AG20443 (cell line): ENCODE measurements around the gene AGBL5.
A peak's percentile ranks its signal among the peaks of the same experiment; 100 is the strongest.

ENCODE experiments used
- DNase-seq: peaks from one replicate; pipeline ENCODE4 v3.0.0; 2012; ENCODE audit warnings: low spot score, mixed read lengths

AGBL5 gene, protein sequence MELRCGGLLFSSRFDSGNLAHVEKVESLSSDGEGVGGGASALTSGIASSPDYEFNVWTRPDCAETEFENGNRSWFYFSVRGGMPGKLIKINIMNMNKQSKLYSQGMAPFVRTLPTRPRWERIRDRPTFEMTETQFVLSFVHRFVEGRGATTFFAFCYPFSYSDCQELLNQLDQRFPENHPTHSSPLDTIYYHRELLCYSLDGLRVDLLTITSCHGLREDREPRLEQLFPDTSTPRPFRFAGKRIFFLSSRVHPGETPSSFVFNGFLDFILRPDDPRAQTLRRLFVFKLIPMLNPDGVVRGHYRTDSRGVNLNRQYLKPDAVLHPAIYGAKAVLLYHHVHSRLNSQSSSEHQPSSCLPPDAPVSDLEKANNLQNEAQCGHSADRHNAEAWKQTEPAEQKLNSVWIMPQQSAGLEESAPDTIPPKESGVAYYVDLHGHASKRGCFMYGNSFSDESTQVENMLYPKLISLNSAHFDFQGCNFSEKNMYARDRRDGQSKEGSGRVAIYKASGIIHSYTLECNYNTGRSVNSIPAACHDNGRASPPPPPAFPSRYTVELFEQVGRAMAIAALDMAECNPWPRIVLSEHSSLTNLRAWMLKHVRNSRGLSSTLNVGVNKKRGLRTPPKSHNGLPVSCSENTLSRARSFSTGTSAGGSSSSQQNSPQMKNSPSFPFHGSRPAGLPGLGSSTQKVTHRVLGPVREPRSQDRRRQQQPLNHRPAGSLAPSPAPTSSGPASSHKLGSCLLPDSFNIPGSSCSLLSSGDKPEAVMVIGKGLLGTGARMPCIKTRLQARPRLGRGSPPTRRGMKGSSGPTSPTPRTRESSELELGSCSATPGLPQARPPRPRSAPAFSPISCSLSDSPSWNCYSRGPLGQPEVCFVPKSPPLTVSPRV

GRCh38 chr2:27050996-27051901, at the start of gene AGBL5:
Gene AGBL5 (plus strand): TSS chr2:27051668. CDS start chr2:27052959, 1,291 bp downstream.
- peak; percentile 97 for DNase-seq

DNA sequence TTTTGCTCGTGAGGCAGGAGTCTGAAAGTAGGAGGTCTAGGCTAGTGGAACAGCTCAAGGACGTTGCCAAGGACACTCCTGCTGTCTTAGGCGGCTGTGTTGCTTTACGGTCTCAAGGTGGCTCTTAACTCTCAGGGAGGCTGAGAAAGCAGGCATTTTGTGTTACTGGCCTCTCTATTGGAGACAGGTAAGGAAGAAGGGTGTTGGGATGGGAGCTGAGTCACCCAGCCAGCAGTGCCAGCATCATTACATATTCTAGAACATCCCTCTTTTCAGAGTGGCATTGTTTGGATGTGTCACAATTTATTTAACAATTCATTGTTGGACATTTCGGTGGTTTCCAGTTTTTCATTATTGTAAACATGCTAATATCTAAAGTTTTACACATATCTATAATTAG, 49.5 kb upstream of the AGBL5 start:
- no peak for DNase-seq

GRCh38 chr2:27003007-27003406, 48.5 kb upstream of the AGBL5 start:
- DNase-seq: no peak

GRCh38 chr2:27003857-27004256, 47.6 kb upstream of the AGBL5 start:
- peak; percentile 39 for DNase-seq

GRCh38 chr2:27006602-27007415, 44.7 kb upstream of the AGBL5 start:
- no peak for DNase-seq

DNA sequence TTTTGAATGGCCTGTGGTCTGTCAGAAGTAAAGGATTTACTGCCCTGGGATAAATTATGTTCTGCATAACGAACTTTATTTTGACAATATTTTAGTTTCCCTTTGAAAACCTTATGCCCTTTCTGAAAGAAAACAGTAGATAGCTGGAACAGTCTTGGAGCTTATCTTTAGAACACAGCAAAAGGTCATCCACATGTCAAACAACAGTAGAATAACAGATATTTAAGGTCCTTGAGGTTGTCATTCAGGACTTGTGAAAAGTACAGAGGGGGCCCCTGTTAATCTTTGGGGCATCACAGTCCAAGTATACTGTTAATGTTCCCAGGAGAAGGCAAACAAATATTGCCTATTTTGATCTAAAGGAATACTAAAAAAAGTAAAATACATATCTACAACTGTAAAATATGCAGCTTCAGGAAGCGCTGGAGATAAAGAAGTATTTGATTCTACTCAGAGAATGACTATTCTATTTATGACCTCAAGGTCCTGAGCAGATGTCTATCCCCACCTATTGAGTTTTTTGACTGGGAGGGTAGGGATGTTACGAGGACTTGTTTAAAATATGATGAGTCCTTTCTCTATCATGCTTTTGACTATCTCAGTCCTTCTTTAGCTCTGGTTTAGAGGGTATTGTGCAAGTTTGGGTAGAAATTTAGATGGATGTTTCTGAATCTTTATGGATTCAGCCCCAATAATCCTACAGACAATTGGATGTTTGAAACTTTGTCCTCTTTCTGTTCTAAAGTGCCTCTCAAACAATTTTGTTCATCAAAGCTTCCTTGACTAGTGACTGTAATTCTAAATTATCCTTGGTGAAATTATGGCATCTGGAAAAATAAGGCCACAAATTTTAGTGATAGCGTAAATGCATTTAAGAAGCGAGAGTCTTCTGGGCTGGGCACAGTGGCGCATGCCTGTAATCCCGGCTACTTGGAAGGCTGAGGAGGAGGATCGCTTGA, 43.8 kb upstream of the AGBL5 start:
- DNase-seq: no peak

DNA sequence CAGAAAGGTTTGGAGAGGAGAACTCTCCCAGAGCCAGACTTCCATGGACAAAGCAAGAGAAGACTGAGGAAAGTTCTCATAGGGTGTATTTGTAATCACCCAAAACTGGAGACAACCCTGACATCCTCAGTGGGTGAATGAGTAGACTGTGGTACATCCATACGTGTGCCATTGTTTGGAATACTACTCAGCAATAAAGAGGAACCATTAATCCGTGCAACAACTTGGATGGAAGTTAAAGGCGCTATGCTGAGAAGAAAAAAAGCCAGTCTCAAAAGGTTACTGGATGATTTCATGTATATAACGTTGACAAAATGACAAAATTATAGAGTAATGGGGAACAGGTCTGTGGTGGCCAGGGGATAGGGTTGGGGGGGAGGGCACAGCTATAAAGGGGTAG, 42.8 kb upstream of the AGBL5 start:
- DNase-seq: no peak

DNA sequence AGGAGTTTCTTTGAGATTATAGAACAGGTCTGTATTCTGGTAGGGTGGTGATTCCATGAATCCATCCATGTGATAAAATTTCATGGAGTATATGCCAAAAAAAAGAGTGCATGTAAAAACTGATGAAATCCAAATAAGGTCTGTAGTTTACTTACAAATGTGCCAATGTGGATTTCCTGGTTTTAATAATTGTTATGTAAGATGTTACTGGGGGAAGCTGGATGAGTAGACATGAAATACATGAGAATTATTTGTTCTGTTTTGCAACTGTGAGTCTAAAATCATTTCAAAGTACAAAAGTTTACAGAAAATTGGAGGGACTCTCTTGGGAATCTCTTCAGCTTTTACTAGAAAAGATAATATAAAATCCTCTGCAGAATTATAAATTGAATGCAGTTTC, 42.4 kb upstream of the AGBL5 start:
- no peak for DNase-seq

GRCh38 chr2:27009716-27010115, 41.8 kb upstream of the AGBL5 start:
- DNase-seq: no peak

DNA sequence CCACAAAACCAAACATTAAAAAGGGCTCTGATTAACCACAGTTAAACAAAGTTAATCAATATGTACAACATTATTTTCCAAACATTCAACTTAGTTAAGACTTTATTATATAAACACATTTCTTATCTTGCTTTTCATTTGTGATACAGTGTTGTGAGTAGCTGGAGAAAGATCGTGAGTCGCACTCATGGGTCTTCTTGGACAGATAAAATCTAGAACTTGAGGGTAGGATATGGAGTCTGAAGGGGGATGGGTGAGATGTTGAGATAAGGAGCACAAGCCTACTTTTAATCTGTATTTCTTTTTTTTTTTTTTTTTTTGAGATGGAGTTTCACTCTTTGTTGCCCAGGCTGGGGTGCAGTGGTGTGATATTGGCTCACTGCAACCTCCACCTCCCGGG, 41.3 kb upstream of the AGBL5 start:
- no peak for DNase-seq

DNA sequence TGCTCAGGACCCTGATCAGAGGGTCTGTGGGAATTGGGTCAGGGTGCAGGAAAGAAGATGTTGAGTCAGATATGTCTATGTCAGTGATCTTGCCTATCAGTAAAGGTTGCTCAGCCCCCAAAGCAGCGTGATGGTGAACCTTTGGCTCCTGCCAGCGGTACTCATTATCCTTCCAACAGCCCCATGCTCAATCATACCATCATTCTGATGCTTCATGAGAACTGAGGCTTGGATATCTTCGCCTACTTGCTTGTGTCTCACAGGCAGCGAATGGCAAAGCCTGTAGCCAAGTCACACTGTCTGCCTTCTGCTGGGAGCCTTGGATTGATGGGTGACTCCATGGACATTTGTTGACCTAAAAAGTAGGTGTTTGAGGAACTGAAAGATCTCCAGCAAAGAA, 37.7 kb upstream of the AGBL5 start:
- DNase-seq: no peak

- DNase-seq: no peak
Observed at GRCh38 chr2:27014771-27015433, 36.6 kb upstream of the AGBL5 start.

DNA sequence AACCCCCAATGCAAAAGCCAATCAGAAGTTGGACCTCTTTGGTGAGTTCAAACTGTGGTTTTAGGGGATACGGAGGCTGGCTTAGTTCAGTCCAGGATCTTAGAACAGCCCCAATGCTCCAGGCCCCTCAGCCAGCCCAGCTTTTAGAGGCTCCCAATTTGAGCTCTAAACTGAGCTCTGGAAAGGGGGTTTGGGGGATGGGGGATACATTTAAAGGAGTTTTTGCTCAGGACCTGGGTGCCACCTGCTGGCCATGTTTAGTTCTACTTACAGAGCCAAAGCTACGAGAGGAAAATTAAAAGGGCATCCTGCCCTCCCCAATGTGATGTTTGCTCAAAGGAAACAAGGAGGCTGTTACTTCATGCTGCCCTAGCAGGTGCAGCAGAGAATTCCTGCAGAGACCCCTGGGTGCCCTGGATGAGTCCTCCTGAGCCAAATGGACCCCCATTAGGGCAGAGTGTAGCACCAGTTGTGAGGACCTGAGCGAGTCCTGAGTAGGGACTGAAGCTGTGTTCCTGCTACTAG, 34.6 kb upstream of the AGBL5 start:
- peak; percentile 78 for DNase-seq

- DNase-seq: no peak
Observed at GRCh38 chr2:27018142-27018541, 33.3 kb upstream of the AGBL5 start.

DNA sequence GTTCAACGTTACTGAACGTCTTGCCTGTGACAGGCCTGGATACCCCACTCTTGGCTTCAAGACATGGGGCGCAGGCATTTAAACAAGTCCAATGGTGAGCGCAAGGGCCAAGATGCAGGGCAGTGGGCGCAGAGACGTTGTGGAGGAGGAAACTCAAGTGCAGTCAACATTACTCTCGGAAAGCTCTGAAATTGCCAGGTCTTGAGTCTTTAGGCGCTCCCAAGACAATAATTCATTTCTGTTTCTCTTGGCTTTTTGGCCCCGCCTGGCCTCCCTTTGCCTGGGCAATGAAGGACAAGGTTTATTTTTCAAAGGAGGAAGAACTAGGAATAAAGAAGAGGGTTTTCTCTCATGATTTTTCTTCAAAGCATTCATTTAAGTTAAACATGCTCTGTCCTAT, 32.0 kb upstream of the AGBL5 start:
- no peak for DNase-seq

DNA sequence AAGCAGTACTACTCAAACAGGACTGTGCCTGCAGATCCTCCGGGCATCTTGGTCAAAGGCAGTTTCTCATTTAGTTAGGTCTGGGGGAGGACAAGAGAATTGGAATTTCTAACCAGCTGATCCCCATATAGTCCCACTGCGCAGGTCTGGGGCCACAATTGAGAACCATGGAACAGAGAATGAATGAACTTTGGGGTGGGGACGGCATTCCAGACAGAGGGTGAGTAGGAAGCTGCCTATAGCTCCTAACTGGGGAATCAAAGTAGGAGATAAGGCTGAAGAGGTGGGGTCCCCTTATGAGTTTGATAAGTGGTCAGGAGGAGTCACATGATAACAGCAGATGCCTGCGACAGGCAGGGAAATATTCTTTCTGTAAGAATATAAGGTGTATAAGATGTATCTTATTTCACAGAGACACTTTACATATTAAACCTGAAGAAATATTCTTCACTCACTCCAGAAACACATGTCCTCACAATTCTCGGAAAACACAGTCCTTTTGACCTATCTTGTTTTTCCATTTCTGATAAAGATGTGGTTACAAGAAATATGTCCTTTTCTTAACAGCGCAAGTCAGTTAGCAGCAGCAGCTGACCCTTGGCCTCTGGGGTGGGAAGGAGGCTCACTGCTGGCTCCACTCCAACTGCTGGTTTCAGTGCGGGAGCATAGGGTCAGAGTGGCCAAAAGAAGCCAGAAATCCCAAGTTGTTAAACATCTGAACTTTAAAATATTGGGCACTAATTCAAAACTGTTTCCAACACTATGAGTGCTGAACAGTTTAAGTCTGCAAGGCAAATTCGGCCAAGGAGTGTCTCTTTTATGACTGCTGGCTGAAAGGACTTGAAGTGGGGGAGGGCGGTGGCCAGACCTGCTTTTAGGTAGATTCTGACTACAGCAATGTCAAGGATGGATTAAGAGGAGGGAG, 31.3 kb upstream of the AGBL5 start:
- no peak for DNase-seq

GRCh38 chr2:27021253-27022049, 30.0 kb upstream of the AGBL5 start:
- DNase-seq: peak; percentile 56
